ENCODE results near the gene ADGRG6.

ADGRG6 gene

DNA sequence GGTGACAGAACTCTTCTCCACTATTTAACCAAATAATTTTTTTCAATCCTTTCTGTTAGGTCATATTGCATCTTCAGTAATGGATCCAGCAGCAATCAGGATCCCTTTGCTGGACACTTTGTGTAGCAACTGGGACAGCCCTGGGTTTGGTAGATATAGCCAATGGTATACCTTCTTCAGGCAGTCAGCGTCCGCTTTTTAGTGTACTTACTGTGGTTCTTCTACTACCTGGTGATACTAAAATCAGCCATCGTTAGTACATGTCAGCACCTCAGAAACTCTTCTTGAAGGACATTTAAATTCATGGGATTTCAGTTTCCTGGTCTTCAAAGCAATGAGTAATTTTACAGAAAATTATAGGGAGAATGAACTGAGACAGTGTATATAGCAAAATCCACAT is 93.5 kb downstream of the ADGRG6 start:
- Histone ChIP-seq H3K23ac (ENCODE audit: low read length in 2 of 2) (no peak overlapping the region), H2BK120ac (ENCODE audit: low read depth, low read length) (no peak overlapping the region), H3K4me1 (ENCODE audit: control insufficient read depth, insufficient read depth, low read depth, low read length) (no peaks in the 10 kb centered on the region), H3K36me3 (ENCODE audit: control insufficient read depth in 1 of 2, insufficient read depth in 2 of 2, low read depth in 1 of 2, low read length in 2 of 2) (no peaks in the 10 kb centered on the region), H3K4me2 (ENCODE audit: low read length, poor library complexity, severe bottlenecking) (no peak overlapping the region), H3K9me3 (ENCODE audit: control insufficient read depth, low read length) (no peaks in the 10 kb centered on the region), H4K8ac (ENCODE audit: low read length) (no peak overlapping the region), H3K4ac (ENCODE audit: low read depth in 1 of 2, low read length in 2 of 2) (no peak overlapping the region), H3K18ac (ENCODE audit: low read depth in 1 of 2, low read length in 2 of 2) (peak overlapping the region in 1 of 2 experiments; percentile 11), H3K27me3 (ENCODE audit: control insufficient read depth in 1 of 2, insufficient read depth in 1 of 2, low read length in 2 of 2) (no peaks in the 10 kb centered on the region), H3K4me3 (ENCODE audit: insufficient read depth in 1 of 2, low read depth in 1 of 2, low read length in 2 of 2) (no peak overlapping the region), H2AK5ac (ENCODE audit: low read length, severe bottlenecking) (no peak overlapping the region), H2BK5ac (ENCODE audit: low read depth, low read length, poor library complexity, severe bottlenecking) (no peak overlapping the region), H3K14ac (ENCODE audit: low read length in 2 of 2) (no peak overlapping the region), H2AFZ (ENCODE audit: low read depth, low read length) (no peak overlapping the region), H3K27ac (ENCODE audit: low read length, poor library complexity, severe bottlenecking) (no peak overlapping the region), H3K79me1 (replicated peaks; ENCODE audit: low read length, poor library complexity, severe bottlenecking) (no peaks in the 10 kb centered on the region), H2BK15ac (ENCODE audit: low read depth, poor library complexity, severe bottlenecking) (no peak overlapping the region), H2BK12ac (ENCODE audit: low read length in 2 of 2) (peak overlapping the region in 1 of 2 experiments; percentile 10), H3K9ac (ENCODE audit: low read length) (no peak overlapping the region), H4K91ac (ENCODE audit: low read length) (no peak overlapping the region)
- no peak for DNase-seq
- WGBS = 81% methylated on average over 2 of the region's 3 CpGs

DNA sequence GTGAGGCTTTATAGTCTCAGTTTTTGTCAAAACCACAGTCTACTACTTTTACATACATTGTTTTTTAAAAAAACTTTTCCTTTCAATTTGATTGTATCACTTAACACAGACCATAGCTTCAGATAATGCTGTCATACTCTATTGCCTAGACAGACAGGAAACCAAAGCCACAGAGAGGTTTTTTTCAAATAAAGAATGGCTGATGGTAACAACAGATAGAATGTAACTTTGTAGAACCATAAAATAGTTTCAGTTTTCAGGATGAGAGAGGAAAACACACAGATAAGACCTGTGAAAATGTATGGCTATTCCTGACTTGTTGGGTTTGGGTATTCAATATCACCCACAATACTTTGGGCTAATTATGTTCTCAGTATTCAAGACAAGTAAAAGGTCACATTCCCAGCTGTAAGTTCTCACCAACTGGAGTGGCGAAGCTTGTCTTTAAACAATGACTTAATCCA is 94.0 kb downstream of the ADGRG6 start:
- Histone ChIP-seq H4K91ac (ENCODE audit: low read length) (no peak overlapping the region), H3K4me2 (ENCODE audit: low read length, poor library complexity, severe bottlenecking) (no peak overlapping the region), H3K27ac (ENCODE audit: low read length, poor library complexity, severe bottlenecking) (no peak overlapping the region), H3K36me3 (ENCODE audit: control insufficient read depth in 1 of 2, insufficient read depth in 2 of 2, low read depth in 1 of 2, low read length in 2 of 2) (no peaks in the 10 kb centered on the region), H3K9me3 (ENCODE audit: control insufficient read depth, low read length) (no peaks in the 10 kb centered on the region), H2BK12ac (ENCODE audit: low read length in 2 of 2) (no peak overlapping the region), H3K79me1 (replicated peaks; ENCODE audit: low read length, poor library complexity, severe bottlenecking) (no peaks in the 10 kb centered on the region), H3K4me3 (ENCODE audit: insufficient read depth in 1 of 2, low read depth in 1 of 2, low read length in 2 of 2) (no peak overlapping the region), H2BK15ac (ENCODE audit: low read depth, poor library complexity, severe bottlenecking) (no peak overlapping the region), H2BK120ac (ENCODE audit: low read depth, low read length) (no peak overlapping the region), H2BK5ac (ENCODE audit: low read depth, low read length, poor library complexity, severe bottlenecking) (no peak overlapping the region), H3K9ac (ENCODE audit: low read length) (no peak overlapping the region), H3K27me3 (ENCODE audit: control insufficient read depth in 1 of 2, insufficient read depth in 1 of 2, low read length in 2 of 2) (no peaks in the 10 kb centered on the region), H3K18ac (ENCODE audit: low read depth in 1 of 2, low read length in 2 of 2) (no peak overlapping the region), H3K4ac (ENCODE audit: low read depth in 1 of 2, low read length in 2 of 2) (no peak overlapping the region), H4K8ac (ENCODE audit: low read length) (no peak overlapping the region), H2AK5ac (ENCODE audit: low read length, severe bottlenecking) (no peak overlapping the region), H3K14ac (ENCODE audit: low read length in 2 of 2) (no peak overlapping the region), H2AFZ (ENCODE audit: low read depth, low read length) (no peak overlapping the region), H3K4me1 (ENCODE audit: control insufficient read depth, insufficient read depth, low read depth, low read length) (no peaks in the 10 kb centered on the region), H3K23ac (ENCODE audit: low read length in 2 of 2) (no peak overlapping the region)
- peak; percentile 80 for DNase-seq
- WGBS = 71% methylated on average over 1 of the region's 1 CpG

DNA sequence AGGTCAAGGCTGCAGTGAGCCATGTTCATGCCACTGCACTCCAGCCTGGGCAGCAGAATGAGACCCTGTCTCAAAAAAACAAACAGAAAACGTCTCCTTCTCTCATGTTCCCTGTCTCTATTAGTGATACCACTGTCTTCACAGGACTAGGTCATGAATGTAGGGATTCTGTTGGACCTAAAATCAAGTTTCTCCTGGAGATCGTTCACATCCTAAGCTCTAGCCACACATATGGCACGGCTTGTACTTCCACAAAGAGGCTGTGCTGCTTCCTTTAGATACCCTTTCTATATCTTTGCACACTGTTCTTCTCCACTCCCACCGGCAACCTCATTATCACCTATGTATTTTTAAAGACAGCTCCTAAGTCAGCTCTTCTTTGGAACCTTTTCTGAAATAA is 96.5 kb downstream of the ADGRG6 start:
- H3K4me3 ChIP-seq (ENCODE audit: insufficient read depth in 1 of 2, low read depth in 1 of 2, low read length in 2 of 2) = no peak overlapping the region
- no peak for DNase-seq
- H2AFZ ChIP-seq (ENCODE audit: low read depth, low read length) = no peak overlapping the region

DNA sequence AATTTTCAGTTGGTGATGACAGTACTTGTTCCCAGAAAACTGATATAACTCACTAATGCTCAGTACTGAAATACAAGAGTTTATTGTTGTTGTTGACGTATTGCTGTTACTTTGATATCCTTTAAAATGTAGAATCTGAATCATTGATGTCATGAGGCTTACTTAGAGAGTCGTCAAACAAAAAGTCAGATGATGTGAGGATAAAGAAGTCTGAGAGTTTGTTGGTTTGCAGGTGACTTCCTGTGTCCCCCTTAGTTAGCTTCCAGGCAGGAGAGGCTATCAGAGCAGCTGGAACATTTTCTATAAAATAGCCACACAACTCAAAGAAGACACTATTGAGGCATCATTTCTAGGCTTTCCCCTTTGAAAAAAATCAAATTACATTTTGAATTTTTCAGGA is 97.9 kb downstream of the ADGRG6 start:
- Histone ChIP-seq H2AK5ac (ENCODE audit: low read length, severe bottlenecking) (no peak overlapping the region), H2AFZ (ENCODE audit: low read depth, low read length) (no peak overlapping the region), H3K4me1 (ENCODE audit: control insufficient read depth, insufficient read depth, low read depth, low read length) (no peaks in the 10 kb centered on the region), H3K79me1 (replicated peaks; ENCODE audit: low read length, poor library complexity, severe bottlenecking) (no peaks in the 10 kb centered on the region), H4K8ac (ENCODE audit: low read length) (no peak overlapping the region), H3K4me2 (ENCODE audit: low read length, poor library complexity, severe bottlenecking) (no peak overlapping the region), H3K27me3 (ENCODE audit: control insufficient read depth in 1 of 2, insufficient read depth in 1 of 2, low read length in 2 of 2) (no peaks in the 10 kb centered on the region), H3K36me3 (ENCODE audit: control insufficient read depth in 1 of 2, insufficient read depth in 2 of 2, low read depth in 1 of 2, low read length in 2 of 2) (no peaks in the 10 kb centered on the region), H3K27ac (ENCODE audit: low read length, poor library complexity, severe bottlenecking) (no peak overlapping the region), H3K14ac (ENCODE audit: low read length in 2 of 2) (no peak overlapping the region), H3K4ac (ENCODE audit: low read depth in 1 of 2, low read length in 2 of 2) (no peak overlapping the region), H2BK5ac (ENCODE audit: low read depth, low read length, poor library complexity, severe bottlenecking) (no peak overlapping the region), H3K18ac (ENCODE audit: low read depth in 1 of 2, low read length in 2 of 2) (no peak overlapping the region), H2BK12ac (ENCODE audit: low read length in 2 of 2) (no peak overlapping the region), H3K4me3 (ENCODE audit: insufficient read depth in 1 of 2, low read depth in 1 of 2, low read length in 2 of 2) (no peak overlapping the region), H3K9me3 (ENCODE audit: control insufficient read depth, low read length) (no peaks in the 10 kb centered on the region), H2BK15ac (ENCODE audit: low read depth, poor library complexity, severe bottlenecking) (no peak overlapping the region), H2BK120ac (ENCODE audit: low read depth, low read length) (no peak overlapping the region), H4K91ac (ENCODE audit: low read length) (no peak overlapping the region), H3K9ac (ENCODE audit: low read length) (no peak overlapping the region), H3K23ac (ENCODE audit: low read length in 2 of 2) (no peak overlapping the region)
- WGBS = 75% methylated on average over 2 of the region's 2 CpGs
- no peak for DNase-seq

More for the DNA sequence above, 96.5 kb downstream of the ADGRG6 start:
- no peaks in the 10 kb centered on the region for H3K4me1 ChIP-seq (ENCODE audit: control insufficient read depth, insufficient read depth, low read depth, low read length)
- H3K14ac ChIP-seq (ENCODE audit: low read length in 2 of 2) = no peak overlapping the region
- no peak overlapping the region for H3K4ac ChIP-seq (ENCODE audit: low read depth in 1 of 2, low read length in 2 of 2)
- no peak overlapping the region for H4K91ac ChIP-seq (ENCODE audit: low read length)
- no peak overlapping the region for H4K8ac ChIP-seq (ENCODE audit: low read length)
- no peak overlapping the region for H2BK15ac ChIP-seq (ENCODE audit: low read depth, poor library complexity, severe bottlenecking)
- H3K27me3 ChIP-seq (ENCODE audit: control insufficient read depth in 1 of 2, insufficient read depth in 1 of 2, low read length in 2 of 2) = no peaks in the 10 kb centered on the region
- H2BK120ac ChIP-seq (ENCODE audit: low read depth, low read length) = no peak overlapping the region
- H3K23ac ChIP-seq (ENCODE audit: low read length in 2 of 2) = no peak overlapping the region
- no peaks in the 10 kb centered on the region for H3K36me3 ChIP-seq (ENCODE audit: control insufficient read depth in 1 of 2, insufficient read depth in 2 of 2, low read depth in 1 of 2, low read length in 2 of 2)
- H3K4me2 ChIP-seq (ENCODE audit: low read length, poor library complexity, severe bottlenecking) = no peak overlapping the region
- H3K9ac ChIP-seq (ENCODE audit: low read length) = no peak overlapping the region
- 97% methylated on average over 4 of the region's 4 CpGs for WGBS
- H3K79me1 ChIP-seq (replicated peaks; ENCODE audit: low read length, poor library complexity, severe bottlenecking) = no peaks in the 10 kb centered on the region
- H3K9me3 ChIP-seq (ENCODE audit: control insufficient read depth, low read length) = no peaks in the 10 kb centered on the region
- no peak overlapping the region for H3K27ac ChIP-seq (ENCODE audit: low read length, poor library complexity, severe bottlenecking)
- H2BK12ac ChIP-seq (ENCODE audit: low read length in 2 of 2) = no peak overlapping the region
- no peak overlapping the region for H2BK5ac ChIP-seq (ENCODE audit: low read depth, low read length, poor library complexity, severe bottlenecking)
- H2AK5ac ChIP-seq (ENCODE audit: low read length, severe bottlenecking) = no peak overlapping the region
- no peak overlapping the region for H3K18ac ChIP-seq (ENCODE audit: low read depth in 1 of 2, low read length in 2 of 2)
